OCI-LY1 (cell line): ENCODE measurements around the gene CEP164.

ENCODE experiments used
- H2AFZ ChIP-seq: fragments of 200-600 bp; sonication (generic), shearing (Covaris generic); 2 replicates; pipeline ENCODE4 v1.6.0; 2014; ENCODE audit warnings: antibody characterized with exemption, mild to moderate bottlenecking, low read length
- H3F3A ChIP-seq: fragments of 200-600 bp; sonication (generic), shearing (Covaris generic); 2 replicates; pipeline ENCODE4 v1.6.0; 2014; ENCODE audit warnings: mild to moderate bottlenecking, antibody characterized with exemption, low read length, moderate library complexity; ENCODE audit not compliant: insufficient read depth
- H3K27ac ChIP-seq: fragments of 200-600 bp; sonication (generic); 2 replicates; pipeline ENCODE4 v1.5.1; 2014; ENCODE audit warnings: low read length, mixed run types, mild to moderate bottlenecking, low read depth; ENCODE audit not compliant: poor library complexity, severe bottlenecking
- H3K27me3 ChIP-seq: fragments of 200-600 bp; sonication (generic); 2 replicates; pipeline ENCODE4 v1.6.0; 2014; ENCODE audit warnings: antibody characterized with exemption, mild to moderate bottlenecking, low read length, moderate library complexity; ENCODE audit not compliant: insufficient read depth
- H3K36me3 ChIP-seq: fragments of 200-600 bp; sonication (generic); 2 replicates; pipeline ENCODE4 v1.6.1; 2014; ENCODE audit warnings: mild to moderate bottlenecking, antibody characterized with exemption, low read length, moderate library complexity, mixed read lengths; ENCODE audit not compliant: insufficient read depth
- H3K4me1 ChIP-seq: fragments of 200-600 bp; sonication (generic); 2 replicates; pipeline ENCODE4 v1.5.1; 2014; ENCODE audit warnings: mild to moderate bottlenecking, low read length, moderate library complexity; ENCODE audit not compliant: insufficient read depth, severe bottlenecking
- H3K4me2 ChIP-seq: fragments of 200-600 bp; sonication (generic), shearing (Covaris generic); 2 replicates; pipeline ENCODE4 v1.6.1; 2014; ENCODE audit warnings: low read length
- H3K4me3 ChIP-seq: fragments of 200-600 bp; sonication (generic); 2 replicates; pipeline ENCODE4 v1.5.1; 2014; ENCODE audit warnings: low read length, low read depth, mild to moderate bottlenecking, mixed read lengths; ENCODE audit not compliant: poor library complexity, severe bottlenecking
- H3K79me2 ChIP-seq: fragments of 200-600 bp; shearing (Covaris generic); 2 replicates; pipeline ENCODE4 v1.6.1; 2016; ENCODE audit warnings: mixed run types, low read length, mixed read lengths; ENCODE audit not compliant: insufficient read depth
- H3K9ac ChIP-seq: fragments of 200-600 bp; sonication (generic), shearing (Covaris generic); 2 replicates; pipeline ENCODE4 v1.6.1; 2014; ENCODE audit warnings: mild to moderate bottlenecking, low read length, mixed read lengths
- H3K9me2 ChIP-seq: fragments of 200-600 bp; sonication (generic), shearing (Covaris generic); 2 replicates; pipeline ENCODE4 v1.6.1; 2014; ENCODE audit warnings: low read depth, mild to moderate bottlenecking, low read length, mixed read lengths
- H3K9me3 ChIP-seq: fragments of 200-600 bp; shearing (Covaris generic); 2 replicates; pipeline ENCODE4 v1.6.1; 2014; ENCODE audit warnings: low read length, mixed read lengths
- H4K20me1 ChIP-seq: fragments of 200-600 bp; sonication (generic), shearing (Covaris generic); 2 replicates; pipeline ENCODE4 v1.6.0; 2016; ENCODE audit warnings: mild to moderate bottlenecking, low read length; ENCODE audit not compliant: insufficient read depth
- EZH2 ChIP-seq: fragments of 200-600 bp; sonication (generic), shearing (Covaris generic); IDR thresholded peaks from 2 replicates; pipeline ENCODE4 v1.8.0; 2017; ENCODE audit warnings: borderline replicate concordance, mixed run types, mild to moderate bottlenecking, antibody characterized with exemption, low read length, moderate library complexity, mixed read lengths
- TF ChIP-seq, protein P1 (sequence below): fragments of 200-600 bp; sonication (generic), shearing (Covaris generic); IDR thresholded peaks from 2 replicates; pipeline ENCODE4 v1.5.1; 2017; ENCODE audit warnings: mild to moderate bottlenecking, antibody characterized with exemption, low read length, moderate library complexity, mixed read lengths

CEP164 gene

DNA sequence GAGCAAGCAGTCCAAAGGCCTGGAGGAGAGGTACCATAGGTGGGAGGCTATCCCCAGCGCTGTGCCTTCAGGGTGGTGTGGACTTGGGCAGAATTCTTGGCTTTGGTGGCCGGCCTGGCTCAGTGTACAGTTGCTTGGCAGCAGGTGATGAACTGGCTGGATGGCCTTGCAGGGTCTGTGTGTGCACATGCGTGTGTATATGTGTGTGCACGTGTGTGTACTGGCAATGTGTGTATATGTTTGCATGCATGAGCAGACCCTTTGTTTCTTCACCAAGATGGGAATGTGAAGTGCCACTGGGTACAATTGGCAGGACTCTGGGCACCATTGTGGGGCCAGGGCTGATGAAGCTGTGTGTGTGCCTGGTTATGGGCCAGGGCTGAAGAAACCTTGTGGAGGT lies 53.0 kb downstream of the CEP164 start:
- TF ChIP-seq, protein P1, sequence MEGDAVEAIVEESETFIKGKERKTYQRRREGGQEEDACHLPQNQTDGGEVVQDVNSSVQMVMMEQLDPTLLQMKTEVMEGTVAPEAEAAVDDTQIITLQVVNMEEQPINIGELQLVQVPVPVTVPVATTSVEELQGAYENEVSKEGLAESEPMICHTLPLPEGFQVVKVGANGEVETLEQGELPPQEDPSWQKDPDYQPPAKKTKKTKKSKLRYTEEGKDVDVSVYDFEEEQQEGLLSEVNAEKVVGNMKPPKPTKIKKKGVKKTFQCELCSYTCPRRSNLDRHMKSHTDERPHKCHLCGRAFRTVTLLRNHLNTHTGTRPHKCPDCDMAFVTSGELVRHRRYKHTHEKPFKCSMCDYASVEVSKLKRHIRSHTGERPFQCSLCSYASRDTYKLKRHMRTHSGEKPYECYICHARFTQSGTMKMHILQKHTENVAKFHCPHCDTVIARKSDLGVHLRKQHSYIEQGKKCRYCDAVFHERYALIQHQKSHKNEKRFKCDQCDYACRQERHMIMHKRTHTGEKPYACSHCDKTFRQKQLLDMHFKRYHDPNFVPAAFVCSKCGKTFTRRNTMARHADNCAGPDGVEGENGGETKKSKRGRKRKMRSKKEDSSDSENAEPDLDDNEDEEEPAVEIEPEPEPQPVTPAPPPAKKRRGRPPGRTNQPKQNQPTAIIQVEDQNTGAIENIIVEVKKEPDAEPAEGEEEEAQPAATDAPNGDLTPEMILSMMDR: no peak
- no peak overlapping the region for H3K9ac ChIP-seq
- no peaks in the 10 kb centered on the region for H3K36me3 ChIP-seq

DNA sequence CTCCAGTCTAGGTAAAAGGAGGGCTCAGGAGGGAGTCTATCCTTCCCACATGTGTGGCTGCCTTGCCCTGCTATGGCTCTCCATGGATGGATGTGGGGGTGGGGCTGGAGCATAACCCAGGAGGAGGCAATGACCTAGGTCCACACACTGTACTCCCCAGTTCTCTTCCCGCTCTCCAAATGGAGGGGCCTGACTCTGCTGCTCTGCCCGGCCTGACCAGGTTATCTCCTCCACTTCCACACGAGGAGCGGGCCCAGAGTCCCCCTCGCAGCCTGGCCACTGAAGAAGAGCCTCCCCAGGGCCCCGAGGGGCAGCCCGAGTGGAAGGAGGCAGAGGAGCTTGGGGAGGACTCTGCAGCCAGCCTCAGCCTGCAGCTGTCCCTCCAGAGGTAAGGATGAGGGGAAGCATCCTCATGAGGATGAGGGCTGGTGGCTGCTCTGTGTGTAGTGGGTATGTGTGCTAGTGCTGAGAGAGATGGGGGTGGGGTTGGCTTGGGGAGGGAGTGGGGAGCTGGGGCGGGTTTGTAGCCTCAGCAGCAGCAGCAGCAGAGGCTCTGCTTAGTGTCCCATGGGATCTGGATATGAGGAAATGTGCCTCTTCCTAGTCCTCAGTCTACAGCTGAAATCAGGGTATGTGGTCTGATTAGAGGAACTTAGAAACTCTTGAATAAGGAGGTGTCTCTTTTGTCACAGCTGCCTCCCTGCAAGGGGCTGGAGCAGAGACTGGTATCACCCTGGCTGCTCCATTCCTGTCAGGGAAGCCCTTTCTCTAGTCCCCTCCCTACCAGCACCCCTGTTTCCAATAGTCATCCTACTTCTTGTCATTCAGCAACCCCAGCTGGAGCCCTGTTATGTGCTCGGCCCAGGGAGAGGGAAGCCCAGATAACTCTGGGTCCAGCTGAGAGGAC lies 54.1 kb downstream of the CEP164 start:
- Histone ChIP-seq H3K9me3 (no peaks in the 10 kb centered on the region), H3K36me3 (no peaks in the 10 kb centered on the region), H3K4me2 (no peak overlapping the region), H3K79me2 (no peaks in the 10 kb centered on the region), H3F3A (no peaks in the 10 kb centered on the region), H3K9me2 (no peaks in the 10 kb centered on the region), H3K27me3 (no peaks in the 10 kb centered on the region), H4K20me1 (no peaks in the 10 kb centered on the region), H3K4me1 (no peaks in the 10 kb centered on the region), H3K4me3 (no peak overlapping the region), H2AFZ (no peak overlapping the region), H3K9ac (no peak overlapping the region), H3K27ac (no peak overlapping the region)
- TF ChIP-seq EZH2: no peak
- TF ChIP-seq, protein P1: no peak

More for the DNA sequence above, 53.0 kb downstream of the CEP164 start:
- no peak overlapping the region for H3K4me3 ChIP-seq
- no peaks in the 10 kb centered on the region for H3K4me1 ChIP-seq
- H3F3A ChIP-seq: no peaks in the 10 kb centered on the region
- H4K20me1 ChIP-seq: no peaks in the 10 kb centered on the region
- H3K27me3 ChIP-seq: no peaks in the 10 kb centered on the region
- H3K9me2 ChIP-seq: no peaks in the 10 kb centered on the region
- no peaks in the 10 kb centered on the region for H3K9me3 ChIP-seq
- no peak overlapping the region for H3K27ac ChIP-seq
- no peak overlapping the region for H2AFZ ChIP-seq
- no peaks in the 10 kb centered on the region for H3K79me2 ChIP-seq
- H3K4me2 ChIP-seq: no peak overlapping the region

DNA sequence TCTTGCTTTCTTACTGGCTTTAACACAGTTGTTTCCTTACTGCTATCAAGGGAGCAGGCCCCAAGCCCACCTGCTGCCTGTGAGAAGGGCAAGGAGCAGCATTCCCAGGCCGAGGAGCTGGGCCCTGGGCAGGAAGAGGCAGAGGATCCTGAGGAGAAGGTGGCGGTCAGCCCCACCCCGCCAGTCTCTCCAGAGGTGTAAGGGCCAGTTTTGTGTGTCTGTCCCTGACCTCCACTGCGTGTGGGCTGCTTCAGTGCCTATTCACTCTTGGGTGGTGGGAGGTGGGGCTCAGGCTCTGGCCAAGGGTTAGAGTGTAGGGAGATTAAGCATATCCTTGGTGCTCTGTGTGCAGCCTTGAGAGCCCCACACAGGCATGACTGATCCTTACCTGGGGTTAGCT lies 55.1 kb downstream of the CEP164 start:
- TF ChIP-seq EZH2: no peak
- TF ChIP-seq, protein P1: no peak
- Histone ChIP-seq H3K9me2 (no peaks in the 10 kb centered on the region), H3K27me3 (no peaks in the 10 kb centered on the region), H3K9me3 (no peaks in the 10 kb centered on the region), H3K4me3 (no peak overlapping the region), H3K79me2 (no peaks in the 10 kb centered on the region), H2AFZ (no peak overlapping the region), H3F3A (no peaks in the 10 kb centered on the region), H3K27ac (no peak overlapping the region), H3K4me2 (no peak overlapping the region), H4K20me1 (no peaks in the 10 kb centered on the region), H3K9ac (no peak overlapping the region), H3K36me3 (no peaks in the 10 kb centered on the region), H3K4me1 (no peaks in the 10 kb centered on the region)
